Spleen (tissue), 11 donors: ENCODE results near the gene RALGAPA1. TPM values are rescaled to one million over a fixed set of nuclear protein-coding genes. Genes with fewer than 3 reads are reported as not detected.

Experiments
- DNase-seq: peaks from one replicate; pipeline ENCODE4 v3.0.0-alpha.2; 2020
- H3K27ac ChIP-seq, 8 donors: fragments of 200-600 bp; sonication (generic) in 7 of 8; 1 replicate in 4 of 8; 2 replicates in 4 of 8; pipeline versions ENCODE4 v1.5.0 to v1.8.0; 2016 to 2021; ENCODE audit warnings: inconsistent platforms in 4 of 8, mild to moderate bottlenecking in 4 of 8, moderate library complexity in 1 of 8
- H3K27me3 ChIP-seq, 7 donors: fragments of 200-600 bp; sonication (generic) in 6 of 7; replicated peaks in 1 of 7; 1 replicate in 4 of 7; 2 replicates in 3 of 7; pipeline versions ENCODE4 v1.5.0 to v1.8.0; 2016 to 2021; ENCODE audit warnings: inconsistent platforms in 3 of 7, mild to moderate bottlenecking in 1 of 7
- H3K36me3 ChIP-seq, 6 donors: fragments of 200-600 bp; sonication (generic) in 5 of 6; 1 replicate in 4 of 6; 2 replicates in 2 of 6; pipeline versions ENCODE4 v1.5.0 to v1.8.0; 2016 to 2021; ENCODE audit warnings: inconsistent platforms in 2 of 6
- H3K4me1 ChIP-seq, 6 donors: fragments of 200-600 bp; sonication (generic) in 5 of 6; 1 replicate in 3 of 6; 2 replicates in 3 of 6; pipeline versions ENCODE4 v1.5.0 to v1.8.0; 2016 to 2021; ENCODE audit warnings: inconsistent platforms in 3 of 6
- H3K4me3 ChIP-seq, 8 donors: fragments of 200-600 bp; sonication (generic) in 7 of 8; 1 replicate in 4 of 8; 2 replicates in 4 of 8; pipeline versions ENCODE4 v1.5.0 to v1.8.0; 2016 to 2021; ENCODE audit warnings: inconsistent platforms in 4 of 8, mild to moderate bottlenecking in 4 of 8, moderate library complexity in 2 of 8
- H3K9me3 ChIP-seq, 8 donors: fragments of 200-600 bp; sonication (generic) in 7 of 8; 1 replicate in 4 of 8; 2 replicates in 4 of 8; pipeline versions ENCODE4 v1.5.0 to v1.8.0; 2016 to 2021; ENCODE audit warnings: inconsistent platforms in 4 of 8
- POLR2A ChIP-seq, 3 donors: fragments of 450-650 bp; IDR thresholded peaks; one replicate each; pipeline ENCODE4 v1.5.1; 2017; ENCODE audit warnings: antibody characterized with exemption in 3 of 3, mild to moderate bottlenecking in 1 of 3
- POLR2AphosphoS5 ChIP-seq, 3 donors: sonication (generic); formaldehyde crosslinking; IDR thresholded peaks; one replicate each; pipeline ENCODE4 v1.5.1; 2017; ENCODE audit warnings: antibody characterized with exemption in 3 of 3
- WGBS, 5 donors: extraction: QIAGEN DNeasy Blood & Tissue Kit in 3 of 5; methylation state at CpG; one replicate each; pipeline versions ENCODE4 v1.1.5 to v1.1.7; 2013 to 2018; 5-methylcytosine and 5-hydroxymethylcytosine counted together
- intact Hi-C: fragments of 100-400 bp; cut with DNase I; formaldehyde crosslinking; loops from one replicate; pipeline ENCODE4 v1.15.0; 2023; ENCODE audit warnings: low total_unique reads
- polyA plus RNA-seq, 3 donors: library from polyadenylated mRNA; stranded (reverse); fragments of 200-250 nt; gene quantifications; one replicate each; pipeline ENCODE4 v1.2.1, GENCODE V29; 2013
- total RNA-seq, 7 donors: library from RNA; depleted of rRNA in 3 of 7; stranded (reverse); fragments of >200 nt in 3 of 7; fragmentation: NEBNext Ultra II Directional in 4 of 7; extraction: Animal tissue kit (Norgen Biotek cat#: 25700) in 4 of 7; gene quantifications; one replicate each; pipeline versions ENCODE4 v1.1.0 to v1.2.1, GENCODE V29; 2016 to 2021
- TF ChIP-seq, protein P1 (sequence below), 11 experiments: fragments of 200-600 bp in 7 of 11; fragments of 450-650 bp in 4 of 11; sonication (generic) in 4 of 11; IDR thresholded peaks in 8 of 11; conservative IDR thresholded peaks in 3 of 11; 1 replicate in 7 of 11; 2 replicates in 4 of 11; pipeline versions ENCODE4 v1.4.0 to v1.8.0; 2016 to 2021; ENCODE audit warnings: antibody characterized with exemption in 11 of 11, inconsistent platforms in 4 of 11, mild to moderate bottlenecking in 1 of 11
- donor health status: healthy with polysubstance abuse.
- donor health status: DM: no; HTN: no; CAD: no; lungs with moderate emphysema.
- donor health status: DM: no; HTN: no; CAD: no.
- donor health status: Bipolar disorder and iron deficiency.
- donor health status: healthy.
- donor health status: DM: no; HTN: no; CAD: no.
- donor health status: DM: yes; HTN: yes; CAD: no.

Gene RALGAPA1
- total and polyA plus RNA-seq, 10 donors, result 9.7 to 76.0 (median 52.2) TPM

- Histone ChIP-seq H3K27ac (no peak overlapping the region), H3K9me3 (no peaks in the 10 kb centered on the region), H3K36me3 (peaks cover 0 to 4% (median 0%) of the 10 kb centered on the region in 6 donors), H3K4me3 (no peak overlapping the region), H3K27me3 (no peaks in the 10 kb centered on the region), H3K4me1 (no peaks in the 10 kb centered on the region)
- 93 to 100% (median 98%) methylated on average over 1 of the region's 1 CpG for WGBS, 5 donors
- intact Hi-C loops, result no loop called here
- no peak for DNase-seq
- TF ChIP-seq, protein P1, sequence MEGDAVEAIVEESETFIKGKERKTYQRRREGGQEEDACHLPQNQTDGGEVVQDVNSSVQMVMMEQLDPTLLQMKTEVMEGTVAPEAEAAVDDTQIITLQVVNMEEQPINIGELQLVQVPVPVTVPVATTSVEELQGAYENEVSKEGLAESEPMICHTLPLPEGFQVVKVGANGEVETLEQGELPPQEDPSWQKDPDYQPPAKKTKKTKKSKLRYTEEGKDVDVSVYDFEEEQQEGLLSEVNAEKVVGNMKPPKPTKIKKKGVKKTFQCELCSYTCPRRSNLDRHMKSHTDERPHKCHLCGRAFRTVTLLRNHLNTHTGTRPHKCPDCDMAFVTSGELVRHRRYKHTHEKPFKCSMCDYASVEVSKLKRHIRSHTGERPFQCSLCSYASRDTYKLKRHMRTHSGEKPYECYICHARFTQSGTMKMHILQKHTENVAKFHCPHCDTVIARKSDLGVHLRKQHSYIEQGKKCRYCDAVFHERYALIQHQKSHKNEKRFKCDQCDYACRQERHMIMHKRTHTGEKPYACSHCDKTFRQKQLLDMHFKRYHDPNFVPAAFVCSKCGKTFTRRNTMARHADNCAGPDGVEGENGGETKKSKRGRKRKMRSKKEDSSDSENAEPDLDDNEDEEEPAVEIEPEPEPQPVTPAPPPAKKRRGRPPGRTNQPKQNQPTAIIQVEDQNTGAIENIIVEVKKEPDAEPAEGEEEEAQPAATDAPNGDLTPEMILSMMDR (IDR thresholded peaks at IDR 0.05 in 8 of 11, conservative IDR thresholded peaks at IDR 0.05 in 3 of 11), result no peak
- TF ChIP-seq POLR2AphosphoS5 (IDR thresholded peaks at IDR 0.05) (no peak), POLR2A (IDR thresholded peaks at IDR 0.05) (no peak)
Observed at GRCh38 chr14:35556548-35556947, 252.5 kb downstream of the RALGAPA1 start.

- TF ChIP-seq, protein P1 (IDR thresholded peaks at IDR 0.05 in 8 of 11, conservative IDR thresholded peaks at IDR 0.05 in 3 of 11), result no peak
- TF ChIP-seq POLR2A (IDR thresholded peaks at IDR 0.05) (no peak), POLR2AphosphoS5 (IDR thresholded peaks at IDR 0.05) (no peak)
- intact Hi-C loops, result no loop called here
Observed at GRCh38 chr14:35553808-35554207, 255.3 kb downstream of the RALGAPA1 start.

GRCh38 chr14:35551081-35551480 is 258.0 kb downstream of the RALGAPA1 start:
- no peak for DNase-seq
- TF ChIP-seq, protein P1 (IDR thresholded peaks at IDR 0.05 in 8 of 11, conservative IDR thresholded peaks at IDR 0.05 in 3 of 11), result no peak
- no peak for TF ChIP-seq POLR2AphosphoS5 (IDR thresholded peaks at IDR 0.05)
- no peak for TF ChIP-seq POLR2A (IDR thresholded peaks at IDR 0.05)

More at GRCh38 chr14:35553808-35554207, 255.3 kb downstream of the RALGAPA1 start:
- Histone ChIP-seq H3K36me3 (peaks cover 0 to 18% (median 0%) of the 10 kb centered on the region in 6 donors), H3K27me3 (no peaks in the 10 kb centered on the region), H3K9me3 (no peaks in the 10 kb centered on the region), H3K27ac (no peak overlapping the region), H3K4me1 (no peaks in the 10 kb centered on the region), H3K4me3 (no peak overlapping the region)
- DNase-seq, result no peak
- 73 to 79% (median 77%) methylated on average over 1 of the region's 1 CpG for WGBS, 5 donors

DNA sequence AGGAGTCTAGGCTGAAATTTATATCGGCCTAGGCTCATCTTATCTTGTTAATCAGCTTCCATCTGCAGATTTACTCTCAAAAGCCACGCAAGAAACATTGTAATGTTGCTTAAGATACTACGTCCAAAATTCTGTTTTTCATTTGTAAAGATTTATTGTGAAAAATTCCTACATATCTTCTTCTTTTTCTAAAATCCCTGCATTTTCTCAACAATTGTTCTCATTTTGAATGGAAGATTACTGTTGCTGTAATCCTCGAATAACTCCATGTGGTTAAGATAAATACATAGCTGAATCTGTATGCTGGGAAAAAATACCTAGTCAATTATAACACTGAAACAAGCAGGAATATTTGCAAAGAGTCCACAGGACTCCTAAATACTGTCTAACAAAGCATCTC is 259.5 kb downstream of the RALGAPA1 start:
- H3K4me1 ChIP-seq, result no peaks in the 10 kb centered on the region
- TF ChIP-seq POLR2A (IDR thresholded peaks at IDR 0.05), result no peak
- no peak for TF ChIP-seq POLR2AphosphoS5 (IDR thresholded peaks at IDR 0.05)
- TF ChIP-seq, protein P1 (IDR thresholded peaks at IDR 0.05 in 8 of 11, conservative IDR thresholded peaks at IDR 0.05 in 3 of 11), result no peak
- no peak overlapping the region for H3K27ac ChIP-seq
- 91 to 98% (median 96%) methylated on average over 4 of the region's 4 CpGs for WGBS, 5 donors
- H3K4me3 ChIP-seq, result no peak overlapping the region
- no peaks in the 10 kb centered on the region for H3K9me3 ChIP-seq
- intact Hi-C loops, result no loop called here
- DNase-seq, result no peak
- no peaks in the 10 kb centered on the region for H3K27me3 ChIP-seq
- peaks cover 0 to 19% (median 0%) of the 10 kb centered on the region in 6 donors for H3K36me3 ChIP-seq

More at GRCh38 chr14:35551081-35551480, 258.0 kb downstream of the RALGAPA1 start:
- 89 to 100% (median 96%) methylated on average over 1 of the region's 1 CpG for WGBS, 5 donors
- no peaks in the 10 kb centered on the region for H3K4me1 ChIP-seq
- H3K4me3 ChIP-seq, result no peak overlapping the region
- no peaks in the 10 kb centered on the region for H3K9me3 ChIP-seq
- H3K27me3 ChIP-seq, result no peaks in the 10 kb centered on the region
- no peak overlapping the region for H3K27ac ChIP-seq
- intact Hi-C loops, result no loop called here
- H3K36me3 ChIP-seq, result peaks cover 0 to 23% (median 0%) of the 10 kb centered on the region in 6 donors
